CD4-positive, alpha-beta T cell (primary cell): ENCODE results near the gene MSI2. TPM values are rescaled to one million over a fixed set of nuclear protein-coding genes. Genes with fewer than 3 reads are reported as not detected.

Experiments
- ATAC-seq: fragments of 200-7000 bp; cut with Tn5 transposase; one replicate; pipeline ENCODE4 v1.10.0; 2022; ENCODE audit warnings: mild to moderate bottlenecking; ENCODE audit not compliant: poor library complexity
- CTCF ChIA-PET: fragments of 350-600 bp; sonication (Branson Sonifier 250); formaldehyde crosslinking; loops from one replicate; lab custom pipeline; 2021; ENCODE audit warnings: antibody characterized with exemption, inconsistent platforms; lab: Charles Lee
- POLR2A ChIA-PET: fragments of 350-600 bp; sonication (Branson Sonifier 250); formaldehyde crosslinking; loops from one replicate; lab custom pipeline; 2021; ENCODE audit warnings: antibody characterized with exemption, inconsistent platforms; lab: Charles Lee
- DNase-seq, 14 experiments: peaks; one replicate each; pipeline ENCODE4 v3.0.0-alpha.2; 2013 to 2020; ENCODE audit warnings: mixed read lengths in 2 of 14
- H3K27ac ChIP-seq, 2 donors: one replicate each; pipeline versions ENCODE4 v1.5.1 to v1.7.0; 2013; ENCODE audit warnings: low read length in 2 of 2, low read depth in 1 of 2, mild to moderate bottlenecking in 1 of 2
- H3K27me3 ChIP-seq, 2 experiments: 1 replicate in 1 of 2; 2 replicates in 1 of 2; pipeline versions ENCODE4 v1.6.1 to v1.7.0; 2013; ENCODE audit warnings: low read length in 2 of 2, control low read depth in 1 of 2, mild to moderate bottlenecking in 1 of 2, moderate library complexity in 1 of 2; ENCODE audit not compliant: insufficient read depth in 2 of 2, control insufficient read depth in 1 of 2
- H3K36me3 ChIP-seq: one replicate; pipeline ENCODE4 v1.6.1; 2013; ENCODE audit warnings: low read length, control low read depth; ENCODE audit not compliant: insufficient read depth
- H3K4me1 ChIP-seq: one replicate; pipeline ENCODE4 v1.6.1; 2013; ENCODE audit warnings: low read length, control low read depth; ENCODE audit not compliant: insufficient read depth
- H3K4me3 ChIP-seq: one replicate; pipeline ENCODE4 v1.5.1; 2013; ENCODE audit warnings: mild to moderate bottlenecking, low read length, moderate library complexity
- H3K9me3 ChIP-seq, 2 experiments: 1 replicate in 1 of 2; 2 replicates in 1 of 2; pipeline versions ENCODE4 v1.6.1 to v1.7.0; 2013; ENCODE audit warnings: low read length in 2 of 2, mild to moderate bottlenecking in 2 of 2, control low read depth in 1 of 2, moderate library complexity in 1 of 2; ENCODE audit not compliant: control insufficient read depth in 1 of 2, insufficient read depth in 1 of 2
- H3K27ac Mint-ChIP-seq: one replicate; pipeline ENCODE4 v1.8.0; 2020; ENCODE audit warnings: mixed read lengths
- H3K27me3 Mint-ChIP-seq: one replicate; pipeline ENCODE4 v1.8.0; 2021; ENCODE audit warnings: mixed read lengths
- H3K36me3 Mint-ChIP-seq: one replicate; pipeline ENCODE4 v1.8.0; 2021; ENCODE audit warnings: low read depth, mixed read lengths
- H3K4me1 Mint-ChIP-seq: one replicate; pipeline ENCODE4 v1.8.0; 2021; ENCODE audit warnings: low read depth, mixed read lengths
- H3K4me3 Mint-ChIP-seq: one replicate; pipeline ENCODE4 v1.8.0; 2020; ENCODE audit warnings: mild to moderate bottlenecking, mixed read lengths
- H3K9me3 Mint-ChIP-seq: one replicate; pipeline ENCODE4 v1.8.0; 2020; ENCODE audit warnings: mixed read lengths
- intact Hi-C, 2 experiments: fragments of 100-400 bp; cut with DNase I in 1 of 2; cut with micrococcal nuclease in 1 of 2; formaldehyde crosslinking; loops; one replicate each; pipeline versions ENCODE4 v1.15.1 to v1.9.0; 2023 to 2025; cut with DNase I, micrococcal nuclease
- total RNA-seq, 174 experiments: library from RNA in 2 of 174; stranded (reverse) in 2 of 174; gene quantifications; one replicate each; pipeline ENCODE4 v1.2.3 and lab custom pipeline; 2021 to 2026
- TF ChIP-seq, protein P1 (sequence below): fragments of 200-600 bp; IDR thresholded peaks from one replicate; pipeline ENCODE4 v1.8.0; 2022; ENCODE audit warnings: antibody characterized with exemption, mild to moderate bottlenecking

The MSI2 gene
- total RNA-seq, 2 experiments from 2014 or later = 129 to 132 TPM

DNA sequence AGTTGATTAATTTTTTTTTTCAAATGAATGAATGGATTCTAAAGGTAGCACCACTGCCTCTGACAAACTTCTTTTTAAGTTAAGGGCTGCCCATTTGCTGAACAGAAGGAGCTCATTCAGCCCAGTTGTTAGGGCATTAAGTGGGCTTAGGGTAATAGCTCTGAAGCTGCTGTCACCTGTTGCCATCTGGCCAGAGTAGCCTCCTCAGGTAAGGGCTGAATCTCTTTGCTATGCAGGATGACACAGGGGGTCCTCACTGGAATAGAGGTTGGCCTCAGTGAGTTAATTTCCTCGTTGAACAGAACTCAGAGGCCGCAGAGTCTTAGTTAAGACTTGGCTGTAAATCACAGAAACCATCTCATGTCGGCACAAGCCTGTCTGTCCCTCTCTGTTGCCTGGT lies 255.9 kb downstream of the MSI2 start:
- CTCF ChIA-PET = no interaction called here
- Histone ChIP-seq H3K27me3 (no peaks in the 10 kb centered on the region), H3K9me3 (no peaks in the 10 kb centered on the region), H3K27ac (no peak overlapping the region), H3K36me3 (no peaks in the 10 kb centered on the region), H3K4me1 (no peaks in the 10 kb centered on the region), H3K4me3 (no peak overlapping the region)
- Mint-ChIP-seq H3K4me1 (peaks cover 18% of the 10 kb centered on the region), H3K4me3 (no peak overlapping the region), H3K27me3 (no peaks in the 10 kb centered on the region), H3K36me3 (no peaks in the 10 kb centered on the region), H3K9me3 (no peaks in the 10 kb centered on the region), H3K27ac (no peak overlapping the region)
- ATAC-seq = no peak
- no peak for DNase-seq
- POLR2A ChIA-PET = no interaction called here
- TF ChIP-seq, protein P1, sequence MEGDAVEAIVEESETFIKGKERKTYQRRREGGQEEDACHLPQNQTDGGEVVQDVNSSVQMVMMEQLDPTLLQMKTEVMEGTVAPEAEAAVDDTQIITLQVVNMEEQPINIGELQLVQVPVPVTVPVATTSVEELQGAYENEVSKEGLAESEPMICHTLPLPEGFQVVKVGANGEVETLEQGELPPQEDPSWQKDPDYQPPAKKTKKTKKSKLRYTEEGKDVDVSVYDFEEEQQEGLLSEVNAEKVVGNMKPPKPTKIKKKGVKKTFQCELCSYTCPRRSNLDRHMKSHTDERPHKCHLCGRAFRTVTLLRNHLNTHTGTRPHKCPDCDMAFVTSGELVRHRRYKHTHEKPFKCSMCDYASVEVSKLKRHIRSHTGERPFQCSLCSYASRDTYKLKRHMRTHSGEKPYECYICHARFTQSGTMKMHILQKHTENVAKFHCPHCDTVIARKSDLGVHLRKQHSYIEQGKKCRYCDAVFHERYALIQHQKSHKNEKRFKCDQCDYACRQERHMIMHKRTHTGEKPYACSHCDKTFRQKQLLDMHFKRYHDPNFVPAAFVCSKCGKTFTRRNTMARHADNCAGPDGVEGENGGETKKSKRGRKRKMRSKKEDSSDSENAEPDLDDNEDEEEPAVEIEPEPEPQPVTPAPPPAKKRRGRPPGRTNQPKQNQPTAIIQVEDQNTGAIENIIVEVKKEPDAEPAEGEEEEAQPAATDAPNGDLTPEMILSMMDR = no peak
- intact Hi-C loops = loop anchor here in 1 of 2 experiments (10.0 kb wide), 1 partner anchor 63 kb away; no protein-coding TSS in a partner anchor

DNA sequence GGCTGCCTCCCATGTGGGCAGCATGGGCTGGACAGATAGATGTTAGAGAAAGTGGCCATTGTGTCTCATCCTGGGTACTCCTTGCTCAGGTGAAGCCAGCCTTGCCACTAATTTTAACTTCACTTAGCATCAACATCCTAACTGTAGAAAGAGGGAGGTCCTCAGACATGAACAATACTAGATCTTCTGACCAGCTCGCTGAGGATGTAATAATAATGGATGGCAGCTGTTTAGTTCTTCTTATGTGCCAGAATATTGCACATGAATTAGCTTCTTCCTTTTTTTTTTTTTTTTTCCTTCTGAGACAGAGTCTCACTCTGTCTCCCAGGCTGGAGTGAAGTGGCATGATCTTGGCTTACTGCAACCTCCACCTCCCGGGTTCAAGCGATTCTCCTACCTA lies 256.4 kb downstream of the MSI2 start:
- Mint-ChIP-seq H3K4me1 (peaks cover 18% of the 10 kb centered on the region), H3K4me3 (no peak overlapping the region), H3K27ac (no peak overlapping the region), H3K27me3 (no peaks in the 10 kb centered on the region), H3K36me3 (no peaks in the 10 kb centered on the region), H3K9me3 (no peaks in the 10 kb centered on the region)
- intact Hi-C loops = loop anchor here in 1 of 2 experiments (10.0 kb wide), 1 partner anchor 62 kb away; no protein-coding TSS in a partner anchor
- Histone ChIP-seq H3K27ac (no peak overlapping the region), H3K27me3 (no peaks in the 10 kb centered on the region), H3K4me3 (no peak overlapping the region), H3K9me3 (no peaks in the 10 kb centered on the region), H3K4me1 (no peaks in the 10 kb centered on the region), H3K36me3 (no peaks in the 10 kb centered on the region)
- DNase-seq = no peak
- TF ChIP-seq, protein P1 = no peak
- no peak for ATAC-seq
- ChIA-PET CTCF (no interaction called here), POLR2A (no interaction called here)

DNA sequence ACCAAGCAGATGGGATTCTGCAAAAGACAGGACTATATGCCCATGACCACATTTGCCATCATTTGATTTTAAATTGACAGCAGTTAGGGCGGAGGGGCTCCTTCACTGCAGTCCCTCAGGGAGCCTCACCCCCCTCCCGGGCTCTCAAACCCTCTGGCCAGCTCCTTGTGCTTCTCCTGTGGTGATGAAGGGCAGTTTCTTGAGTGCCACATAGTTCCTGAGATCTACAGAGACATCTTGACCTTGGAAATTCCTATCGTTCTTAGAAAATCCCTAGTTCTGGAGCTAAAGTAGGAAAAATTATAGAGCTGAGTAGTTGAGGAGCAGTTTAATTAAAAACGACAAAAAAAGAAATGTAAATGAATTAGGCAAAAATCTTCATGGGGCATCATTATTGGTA lies 257.2 kb downstream of the MSI2 start:
- TF ChIP-seq, protein P1 = no peak
- ATAC-seq (no peak), DNase-seq (no peak)
- Mint-ChIP-seq H3K4me1 (peaks cover 18% of the 10 kb centered on the region), H3K27ac (no peak overlapping the region), H3K27me3 (no peaks in the 10 kb centered on the region), H3K9me3 (no peaks in the 10 kb centered on the region), H3K36me3 (no peaks in the 10 kb centered on the region), H3K4me3 (no peak overlapping the region)
- Histone ChIP-seq H3K27me3 (no peaks in the 10 kb centered on the region), H3K9me3 (no peaks in the 10 kb centered on the region), H3K4me1 (no peaks in the 10 kb centered on the region), H3K4me3 (no peak overlapping the region), H3K27ac (no peak overlapping the region), H3K36me3 (no peaks in the 10 kb centered on the region)
- POLR2A ChIA-PET = no interaction called here
- intact Hi-C loops = loop anchor here in 1 of 2 experiments (10.0 kb wide), 1 partner anchor 61 kb away; no protein-coding TSS in a partner anchor
- CTCF ChIA-PET = no interaction called here
